ENCODE results near the gene SPDYE4. TPM values are rescaled to one million over a fixed set of nuclear protein-coding genes. Genes with fewer than 3 reads are reported as not detected.
A peak's percentile ranks its signal among the peaks of the same experiment; 100 is the strongest.

Gene SPDYE4
- total RNA-seq, 2 experiments from 2014 or later: not detected

GRCh38 chr17:8776248-8776647 lies 17.9 kb upstream of the SPDYE4 start:
- H3K27ac Mint-ChIP-seq: no peak overlapping the region
- no peak for DNase-seq
- CTCF ChIA-PET: interaction anchor here (0.6 to 1.9 kb wide), 2 partner anchors 9 to 1552 kb away, joined by 3 to 16 read pairs; no protein-coding TSS in a partner anchor
- H3K36me3 Mint-ChIP-seq (ENCODE audit: low read depth): no peaks in the 10 kb centered on the region
- intact Hi-C loops (cut with micrococcal nuclease): no loop called here
- H3K27me3 Mint-ChIP-seq (ENCODE audit: low read depth): peaks cover 7% of the 10 kb centered on the region
- H3K4me1 Mint-ChIP-seq (ENCODE audit: low read depth): no peaks in the 10 kb centered on the region
- H3K9me3 Mint-ChIP-seq: peaks cover 7% of the 10 kb centered on the region
- H3K4me3 Mint-ChIP-seq: no peak overlapping the region

DNA sequence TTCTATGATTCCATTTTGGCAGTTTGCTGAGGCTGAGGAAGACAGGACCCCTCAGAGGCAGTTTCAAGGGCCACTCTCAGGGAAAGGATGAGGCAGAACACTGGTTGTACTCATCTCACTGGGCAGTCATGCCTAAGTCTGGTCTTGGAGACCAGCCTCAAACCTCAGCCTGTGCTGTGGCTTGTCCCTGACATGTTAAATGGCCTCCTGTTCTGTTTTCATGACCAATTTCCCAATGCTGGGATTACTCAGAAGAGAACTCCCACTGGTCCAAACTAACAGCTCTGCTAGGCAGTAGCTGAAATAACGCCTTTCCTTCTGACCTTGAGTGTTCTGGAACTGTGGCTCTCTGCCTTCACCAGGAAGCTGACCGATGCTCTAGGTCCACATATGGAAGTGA lies 8.4 kb upstream of the SPDYE4 start:
- H3K36me3 Mint-ChIP-seq (ENCODE audit: low read depth): no peaks in the 10 kb centered on the region
- H3K27me3 Mint-ChIP-seq (ENCODE audit: low read depth): no peaks in the 10 kb centered on the region
- no peaks in the 10 kb centered on the region for H3K4me1 Mint-ChIP-seq (ENCODE audit: low read depth)
- no peak overlapping the region for H3K27ac Mint-ChIP-seq
- no peak for DNase-seq
- H3K9me3 Mint-ChIP-seq: no peaks in the 10 kb centered on the region
- intact Hi-C loops (cut with micrococcal nuclease): no loop called here
- no peak overlapping the region for H3K4me3 Mint-ChIP-seq
- CTCF ChIA-PET: interaction anchor here (0.7 kb wide), 1 partner anchor 15 kb away, joined by 3 read pairs; no protein-coding TSS in a partner anchor

DNA sequence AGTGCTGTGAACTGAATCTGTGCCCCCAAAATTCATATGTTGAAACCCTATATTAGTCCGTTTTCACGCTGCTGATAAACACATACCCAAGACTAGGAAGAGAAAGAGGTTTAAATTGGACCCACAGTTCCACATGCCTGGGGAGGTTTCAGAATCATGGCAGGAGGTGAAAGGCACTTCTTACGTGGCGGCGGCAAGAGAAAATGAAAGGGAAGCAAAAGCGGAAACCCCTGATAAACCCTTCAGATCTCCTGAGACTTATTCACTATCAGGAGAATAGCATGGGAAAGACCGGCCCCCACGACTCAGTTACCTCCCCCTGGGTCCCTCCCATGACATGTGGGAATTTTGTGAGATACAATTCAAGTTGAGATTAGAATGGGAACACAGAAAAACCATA lies 3.7 kb upstream of the SPDYE4 start:
- no peak for DNase-seq
- Mint-ChIP-seq H3K36me3 (ENCODE audit: low read depth) (no peaks in the 10 kb centered on the region), H3K4me3 (no peak overlapping the region), H3K27ac (no peak overlapping the region), H3K9me3 (no peaks in the 10 kb centered on the region), H3K4me1 (ENCODE audit: low read depth) (no peaks in the 10 kb centered on the region), H3K27me3 (ENCODE audit: low read depth) (no peaks in the 10 kb centered on the region)
- intact Hi-C loops (cut with micrococcal nuclease): no loop called here
- CTCF ChIA-PET: interaction anchor here (0.6 to 1.5 kb wide), 3 partner anchors 15 to 251 kb away, joined by 3 to 7 read pairs (median 3); no protein-coding TSS in a partner anchor

DNA sequence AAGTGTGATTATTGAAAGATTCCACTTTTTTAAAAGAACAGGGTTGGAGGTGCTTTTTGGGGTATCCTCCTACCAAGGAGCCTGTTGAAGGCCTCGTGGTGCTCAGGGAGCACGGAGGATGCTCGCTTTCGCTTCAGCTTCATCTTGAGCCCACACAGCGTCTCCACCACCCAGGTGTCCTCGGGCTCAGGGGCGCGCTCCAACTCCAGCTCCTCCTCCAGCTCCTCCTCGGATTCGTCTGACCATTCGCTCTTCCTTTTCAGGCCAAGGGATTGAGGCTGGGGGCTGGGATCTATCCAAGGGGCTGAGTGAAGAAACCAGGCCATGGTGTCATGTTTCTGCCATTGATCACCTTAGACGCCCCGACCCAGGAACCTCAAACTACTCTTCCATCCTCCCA lies 1.2 kb downstream of the SPDYE4 start:
- Mint-ChIP-seq H3K4me1 (ENCODE audit: low read depth) (no peaks in the 10 kb centered on the region), H3K27ac (no peak overlapping the region), H3K4me3 (no peak overlapping the region), H3K36me3 (ENCODE audit: low read depth) (no peaks in the 10 kb centered on the region), H3K9me3 (no peaks in the 10 kb centered on the region), H3K27me3 (ENCODE audit: low read depth) (peaks cover 4% of the 10 kb centered on the region)
- DNase-seq: no peak
- intact Hi-C loops (cut with micrococcal nuclease): no loop called here
- CTCF ChIA-PET: interaction anchor here (1.0 kb wide), 1 partner anchor 28 kb away, joined by 6 read pairs; no protein-coding TSS in a partner anchor

DNA sequence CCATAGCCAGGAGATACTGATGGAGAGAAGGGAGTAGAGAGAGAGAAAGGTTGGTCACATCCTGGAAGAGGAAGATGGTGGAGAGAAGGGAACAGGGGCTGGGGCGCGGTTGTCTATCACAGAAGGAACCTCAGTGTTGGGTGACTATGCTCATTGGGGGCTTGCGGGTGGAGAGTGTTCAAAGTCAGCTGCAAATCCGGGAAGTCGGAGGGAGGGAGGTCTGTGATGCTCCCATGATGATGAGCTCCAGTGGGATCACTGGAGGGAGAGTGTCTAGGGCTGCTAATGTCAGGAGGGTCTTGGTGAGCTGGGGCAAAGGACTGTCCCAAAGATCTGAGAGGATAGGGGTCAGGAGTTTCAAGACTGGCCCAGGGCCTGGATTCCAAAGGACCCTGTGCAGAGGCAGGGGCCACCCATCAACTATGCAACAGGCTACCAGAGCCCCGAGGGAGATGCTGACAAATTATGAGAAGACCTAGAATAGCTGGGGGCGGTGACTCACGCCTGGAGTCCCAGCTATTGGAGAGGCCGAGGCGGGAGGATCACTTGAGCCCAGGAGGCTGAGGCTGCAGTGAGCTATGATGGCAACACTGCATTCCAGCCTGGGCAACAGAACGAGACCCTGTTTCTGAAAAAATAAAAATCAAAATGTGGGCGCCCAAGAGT lies 2.6 kb downstream of the SPDYE4 start:
- Mint-ChIP-seq H3K4me1 (ENCODE audit: low read depth) (no peaks in the 10 kb centered on the region), H3K4me3 (no peak overlapping the region), H3K9me3 (no peaks in the 10 kb centered on the region), H3K27me3 (ENCODE audit: low read depth) (peaks cover 4% of the 10 kb centered on the region), H3K36me3 (ENCODE audit: low read depth) (no peaks in the 10 kb centered on the region), H3K27ac (no peak overlapping the region)
- CTCF ChIA-PET: interaction anchor here (0.6 to 1.2 kb wide), 3 partner anchors 9 to 241 kb away, joined by 3 to 5 read pairs (median 3); no protein-coding TSS in a partner anchor
- intact Hi-C loops (cut with micrococcal nuclease): loop anchor here (2.0 kb wide), 1 partner anchor 139 kb away; no protein-coding TSS in a partner anchor
- no peak for DNase-seq

DNA sequence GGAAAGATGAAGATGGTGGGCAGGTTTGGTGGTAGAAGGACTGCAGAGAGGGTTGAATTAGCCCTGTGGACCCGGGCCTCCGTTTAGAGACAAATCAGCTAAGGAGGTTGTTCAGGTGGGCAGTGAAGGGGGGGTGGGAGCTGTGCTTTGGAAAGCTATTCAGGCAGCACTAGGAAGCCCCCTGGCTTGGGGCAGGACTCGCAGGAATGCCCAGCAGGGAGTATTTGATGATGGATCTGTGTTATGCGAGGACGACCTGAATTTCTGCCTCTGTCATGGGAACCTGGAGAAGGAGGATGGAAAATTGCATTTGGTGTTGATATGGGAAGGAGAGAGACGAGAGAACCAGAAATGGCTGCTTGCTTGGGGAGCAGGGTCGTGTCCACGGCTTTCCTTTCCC lies 3.5 kb downstream of the SPDYE4 start:
- CTCF ChIA-PET: interaction anchor here (0.8 to 1.1 kb wide), 3 partner anchors 31 to 345 kb away, joined by 3 to 5 read pairs (median 4); no protein-coding TSS in a partner anchor
- peaks cover 4% of the 10 kb centered on the region for H3K27me3 Mint-ChIP-seq (ENCODE audit: low read depth)
- intact Hi-C loops (cut with micrococcal nuclease): loop anchor here (1.0 to 5.0 kb wide), 3 partner anchors 32 to 243 kb away; no protein-coding TSS in a partner anchor
- no peak overlapping the region for H3K27ac Mint-ChIP-seq
- no peak for DNase-seq
- no peaks in the 10 kb centered on the region for H3K36me3 Mint-ChIP-seq (ENCODE audit: low read depth)
- H3K9me3 Mint-ChIP-seq: no peaks in the 10 kb centered on the region
- H3K4me3 Mint-ChIP-seq: no peak overlapping the region
- no peaks in the 10 kb centered on the region for H3K4me1 Mint-ChIP-seq (ENCODE audit: low read depth)

- H3K9me3 Mint-ChIP-seq: no peaks in the 10 kb centered on the region
- intact Hi-C loops (cut with micrococcal nuclease): loop anchor here (1.0 to 5.0 kb wide), 3 partner anchors 33 to 244 kb away; no protein-coding TSS in a partner anchor
- no peak for DNase-seq
- H3K27ac Mint-ChIP-seq: no peak overlapping the region
- peaks cover 4% of the 10 kb centered on the region for H3K27me3 Mint-ChIP-seq (ENCODE audit: low read depth)
- no peaks in the 10 kb centered on the region for H3K36me3 Mint-ChIP-seq (ENCODE audit: low read depth)
- CTCF ChIA-PET: interaction anchor here (0.8 to 1.1 kb wide), 3 partner anchors 32 to 344 kb away, joined by 3 to 5 read pairs (median 4); no protein-coding TSS in a partner anchor
- no peaks in the 10 kb centered on the region for H3K4me1 Mint-ChIP-seq (ENCODE audit: low read depth)
- no peak overlapping the region for H3K4me3 Mint-ChIP-seq
Measured at GRCh38 chr17:8753976-8754440, 4.3 kb downstream of the SPDYE4 start.

- Mint-ChIP-seq H3K4me3 (no peak overlapping the region), H3K27ac (no peak overlapping the region), H3K9me3 (no peaks in the 10 kb centered on the region), H3K4me1 (ENCODE audit: low read depth) (no peaks in the 10 kb centered on the region), H3K36me3 (ENCODE audit: low read depth) (no peaks in the 10 kb centered on the region), H3K27me3 (ENCODE audit: low read depth) (peaks cover 4% of the 10 kb centered on the region)
- no peak for DNase-seq
- intact Hi-C loops (cut with micrococcal nuclease): loop anchor here (5.0 kb wide), 1 partner anchor 34 kb away; no protein-coding TSS in a partner anchor
- CTCF ChIA-PET: interaction anchor here (0.6 to 1.1 kb wide), 3 partner anchors 32 to 245 kb away, joined by 3 to 5 read pairs (median 3); no protein-coding TSS in a partner anchor
Measured at GRCh38 chr17:8753136-8753975, 5.0 kb downstream of the SPDYE4 start.

GRCh38 chr17:8749616-8750015 lies 8.7 kb downstream of the SPDYE4 start:
- H3K27ac Mint-ChIP-seq: no peak overlapping the region
- H3K36me3 Mint-ChIP-seq (ENCODE audit: low read depth): no peaks in the 10 kb centered on the region
- H3K4me1 Mint-ChIP-seq (ENCODE audit: low read depth): peaks cover 5% of the 10 kb centered on the region
- CTCF ChIA-PET: interaction anchor here (0.6 to 1.5 kb wide), 2 partner anchors 10 to 249 kb away, joined by 3 to 7 read pairs; no protein-coding TSS in a partner anchor
- peaks cover 5% of the 10 kb centered on the region for H3K9me3 Mint-ChIP-seq
- no peak for DNase-seq
- intact Hi-C loops (cut with micrococcal nuclease): loop anchor here (5.0 kb wide), 2 partner anchors 38 to 177 kb away; no protein-coding TSS in a partner anchor
- H3K4me3 Mint-ChIP-seq: no peak overlapping the region
- no peaks in the 10 kb centered on the region for H3K27me3 Mint-ChIP-seq (ENCODE audit: low read depth)

DNA sequence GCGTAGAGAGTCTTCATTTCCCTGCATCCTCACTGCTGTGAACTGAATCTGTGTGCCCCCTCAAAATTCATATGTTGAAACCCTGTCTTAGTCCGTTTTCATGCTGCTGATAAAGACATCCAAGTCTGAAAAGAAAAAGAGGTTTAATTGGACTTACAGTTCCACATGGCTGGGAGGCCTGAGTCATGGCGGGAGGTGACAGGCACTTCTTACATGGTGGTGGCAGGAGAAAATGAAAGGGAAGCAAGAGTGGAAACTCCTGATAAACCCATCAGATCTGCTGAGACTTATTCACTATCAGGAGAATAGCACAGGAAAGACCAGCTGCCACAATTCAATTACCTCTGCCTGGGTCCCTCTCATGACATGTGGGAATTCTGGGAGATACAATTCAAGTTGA lies 10.6 kb downstream of the SPDYE4 start:
- intact Hi-C loops (cut with micrococcal nuclease): loop anchor here (2.0 to 5.0 kb wide), 2 partner anchors 147 to 175 kb away; no protein-coding TSS in a partner anchor
- Mint-ChIP-seq H3K9me3 (peaks cover 5% of the 10 kb centered on the region), H3K4me3 (no peak overlapping the region), H3K27me3 (ENCODE audit: low read depth) (no peaks in the 10 kb centered on the region), H3K4me1 (ENCODE audit: low read depth) (peaks cover 5% of the 10 kb centered on the region), H3K27ac (no peak overlapping the region), H3K36me3 (ENCODE audit: low read depth) (no peaks in the 10 kb centered on the region)
- DNase-seq: no peak
- CTCF ChIA-PET: interaction anchor here (0.6 to 3.3 kb wide), 3 partner anchors 90 to 364 kb away, joined by 3 to 16 read pairs (median 4); no protein-coding TSS in a partner anchor

- H3K36me3 Mint-ChIP-seq (ENCODE audit: low read depth): no peaks in the 10 kb centered on the region
- no peak overlapping the region for H3K27ac Mint-ChIP-seq
- intact Hi-C loops (cut with micrococcal nuclease): loop anchor here (1.0 to 5.0 kb wide), 4 partner anchors 148 to 363 kb away; partner anchors contain the start of gene RPL26
- H3K4me1 Mint-ChIP-seq (ENCODE audit: low read depth): peaks cover 5% of the 10 kb centered on the region
- DNase-seq: no peak
- H3K27me3 Mint-ChIP-seq (ENCODE audit: low read depth): no peaks in the 10 kb centered on the region
- CTCF ChIA-PET: interaction anchor here (0.6 to 3.3 kb wide), 22 partner anchors 9 to 496 kb away, joined by 3 to 29 read pairs (median 3); no protein-coding TSS in a partner anchor
- peak overlapping the region; percentile 81 for H3K4me3 Mint-ChIP-seq
- peaks cover 5% of the 10 kb centered on the region for H3K9me3 Mint-ChIP-seq
Measured at GRCh38 chr17:8746501-8747236, 11.7 kb downstream of the SPDYE4 start.

Measured in activated naive CD4-positive, alpha-beta T cell treated with anti-CD3 and anti-CD28 coated beads for 36 hours (primary cell).